PC-9 (cell line): ENCODE data around the gene SLC2A8.

Experiments
- EZH2 ChIP-seq: fragments of 200-600 bp; sonication (generic); IDR thresholded peaks from 2 replicates; pipeline ENCODE4 v1.8.0; 2017; ENCODE audit warnings: antibody characterized with exemption, low read depth
- TF ChIP-seq, protein P1 (sequence below): fragments of 200-600 bp; sonication (generic); conservative IDR thresholded peaks from 2 replicates; pipeline ENCODE4 v1.6.1; 2017; ENCODE audit warnings: mixed run types, antibody characterized with exemption, mild to moderate bottlenecking, moderate library complexity

DNA sequence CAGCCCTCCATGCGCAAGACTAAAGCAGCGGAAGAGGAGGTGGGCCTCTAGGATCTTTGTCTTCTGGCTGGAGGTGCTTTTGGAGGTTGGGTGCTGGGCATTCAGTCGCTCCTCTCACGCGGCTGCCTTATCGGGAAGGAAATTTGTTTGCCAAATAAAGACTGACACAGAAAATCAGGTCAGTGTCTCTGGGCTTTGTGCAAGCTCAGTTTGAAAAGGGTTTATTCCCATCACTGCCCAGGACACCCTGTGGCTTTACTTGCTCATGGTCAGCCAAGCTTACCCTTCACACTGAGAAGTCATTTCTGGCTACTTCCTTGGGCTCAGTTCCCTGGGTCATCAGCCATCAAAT lies 10.5 kb downstream of the SLC2A8 start:
- TF ChIP-seq, protein P1, sequence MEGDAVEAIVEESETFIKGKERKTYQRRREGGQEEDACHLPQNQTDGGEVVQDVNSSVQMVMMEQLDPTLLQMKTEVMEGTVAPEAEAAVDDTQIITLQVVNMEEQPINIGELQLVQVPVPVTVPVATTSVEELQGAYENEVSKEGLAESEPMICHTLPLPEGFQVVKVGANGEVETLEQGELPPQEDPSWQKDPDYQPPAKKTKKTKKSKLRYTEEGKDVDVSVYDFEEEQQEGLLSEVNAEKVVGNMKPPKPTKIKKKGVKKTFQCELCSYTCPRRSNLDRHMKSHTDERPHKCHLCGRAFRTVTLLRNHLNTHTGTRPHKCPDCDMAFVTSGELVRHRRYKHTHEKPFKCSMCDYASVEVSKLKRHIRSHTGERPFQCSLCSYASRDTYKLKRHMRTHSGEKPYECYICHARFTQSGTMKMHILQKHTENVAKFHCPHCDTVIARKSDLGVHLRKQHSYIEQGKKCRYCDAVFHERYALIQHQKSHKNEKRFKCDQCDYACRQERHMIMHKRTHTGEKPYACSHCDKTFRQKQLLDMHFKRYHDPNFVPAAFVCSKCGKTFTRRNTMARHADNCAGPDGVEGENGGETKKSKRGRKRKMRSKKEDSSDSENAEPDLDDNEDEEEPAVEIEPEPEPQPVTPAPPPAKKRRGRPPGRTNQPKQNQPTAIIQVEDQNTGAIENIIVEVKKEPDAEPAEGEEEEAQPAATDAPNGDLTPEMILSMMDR, result no peak
- no peak for TF ChIP-seq EZH2
